NCI-H146 treated with DMSO at 0.1 percent for 48 hours (cell line): Measurements from ENCODE around the gene STK11.
"Not testable (repeated sequence)": the region's sequence is repeated elsewhere in the genome, so short reads cannot be mapped to it uniquely, and the experiment has no call there.

Source experiments
- DNase-seq: peaks from one replicate; lab custom pipeline; 2025; ENCODE audit not compliant: unreplicated experiment; lab: John Stamatoyannopoulos, UW

STK11 gene

GRCh38 chr19:1168572-1169410, 36.8 kb upstream of the STK11 start:
- no peak for DNase-seq

GRCh38 chr19:1169411-1169791, 36.2 kb upstream of the STK11 start:
- no peak for DNase-seq

- DNase-seq: no peak
These were observed 35.4 kb upstream of the STK11 start for GRCh38 chr19:1169921-1170885.

- DNase-seq: no peak
These were observed 34.4 kb upstream of the STK11 start for GRCh38 chr19:1170938-1171754.

GRCh38 chr19:1171755-1172352, 33.7 kb upstream of the STK11 start:
- peak; percentile 16 for DNase-seq

GRCh38 chr19:1172353-1173158, 33.0 kb upstream of the STK11 start:
- no peak for DNase-seq

GRCh38 chr19:1173159-1173844, 32.3 kb upstream of the STK11 start:
- no peak for DNase-seq

- DNase-seq: peak; percentile 50
These were observed 31.5 kb upstream of the STK11 start, which contains the start of gene SBNO2 for GRCh38 chr19:1173845-1174809. Gene SBNO2 (minus strand): TSS chr19:1174268. CDS start chr19:1154276, 19,992 bp downstream.

- DNase-seq: no peak
These were observed 28.1 kb upstream of the STK11 start for GRCh38 chr19:1177322-1178114.

GRCh38 chr19:1181606-1182005, 24.0 kb upstream of the STK11 start:
- no peak for DNase-seq

- no peak for DNase-seq
These were observed 23.5 kb upstream of the STK11 start for GRCh38 chr19:1182068-1182467.

GRCh38 chr19:1182727-1183126, 22.9 kb upstream of the STK11 start:
- DNase-seq: no peak

- DNase-seq: no peak
These were observed 21.9 kb upstream of the STK11 start for GRCh38 chr19:1183543-1184172.

GRCh38 chr19:1189419-1189818, 16.2 kb upstream of the STK11 start:
- DNase-seq: no peak

- no peak for DNase-seq
These were observed 6.0 kb upstream of the STK11 start for GRCh38 chr19:1199531-1199930.

GRCh38 chr19:1200614-1201013, 5.0 kb upstream of the STK11 start:
- not testable (repeated sequence) for DNase-seq
